Stimulated activated CD8-positive, alpha-beta memory T cell treated with anti-CD3 and anti-CD28 coated beads, Interleukin-12 subunit alpha, Interleukin-12 subunit beta, amount 100 ng/mL, for 24 hours (primary cell): ENCODE measurements around the gene IQSEC1.

Source experiments
- DNase-seq: peaks from one replicate; pipeline ENCODE4 v3.0.0-alpha.2; 2020; ENCODE audit errors: extremely low read depth

IQSEC1 gene

GRCh38 chr3:12968541-12968940 is 104.7 kb downstream of the IQSEC1 start:
- DNase-seq: no peak

GRCh38 chr3:12967606-12968351 is 105.5 kb downstream of the IQSEC1 start:
- peak; percentile 73 for DNase-seq

GRCh38 chr3:12966847-12967605 is 106.2 kb downstream of the IQSEC1 start:
- DNase-seq: no peak

GRCh38 chr3:12965999-12966846 is 107.0 kb downstream of the IQSEC1 start:
- DNase-seq: no peak

GRCh38 chr3:12964711-12965612 is 108.3 kb downstream of the IQSEC1 start:
- DNase-seq: no peak

- no peak for DNase-seq
Measured at GRCh38 chr3:12963922-12964701, 109.1 kb downstream of the IQSEC1 start.

- DNase-seq: no peak
Measured at GRCh38 chr3:12963231-12963896, 109.9 kb downstream of the IQSEC1 start.

GRCh38 chr3:12962292-12962691 is 110.9 kb downstream of the IQSEC1 start:
- DNase-seq: no peak

- no peak for DNase-seq
Measured at GRCh38 chr3:12961697-12962036, 111.6 kb downstream of the IQSEC1 start.

- DNase-seq: no peak
Measured at GRCh38 chr3:12961007-12961696, 112.1 kb downstream of the IQSEC1 start.

GRCh38 chr3:12960497-12960896 is 112.7 kb downstream of the IQSEC1 start:
- no peak for DNase-seq

GRCh38 chr3:12959838-12960378 is 113.3 kb downstream of the IQSEC1 start:
- DNase-seq: no peak

GRCh38 chr3:12959410-12959809 is 113.8 kb downstream of the IQSEC1 start:
- no peak for DNase-seq

- no peak for DNase-seq
Measured at GRCh38 chr3:12957824-12958792, 115.1 kb downstream of the IQSEC1 start.

- DNase-seq: no peak
Measured at GRCh38 chr3:12957339-12957738, 115.9 kb downstream of the IQSEC1 start.

GRCh38 chr3:12956316-12956660 is 116.9 kb downstream of the IQSEC1 start:
- no peak for DNase-seq

- DNase-seq: no peak
Measured at GRCh38 chr3:12955651-12956315, 117.4 kb downstream of the IQSEC1 start.
